Dendritic cell treated with granulocyte-macrophage colony-stimulating factor and Interleukin-4, amounts not matched to agents 40 ng/mL and 50 ng/mL, for 4 days (primary cell): Measurements from ENCODE around the gene MVD.
"Not testable (repeated sequence)": the region's sequence is repeated elsewhere in the genome, so short reads cannot be mapped to it uniquely, and the experiment has no call there.

ENCODE experiments used
- H3K27ac Mint-ChIP-seq: one replicate; pipeline ENCODE4 v1.8.0; 2022; ENCODE audit warnings: mild to moderate bottlenecking, mixed read lengths
- H3K27me3 Mint-ChIP-seq: one replicate; pipeline ENCODE4 v1.8.0; 2022; ENCODE audit warnings: mild to moderate bottlenecking, mixed read lengths
- H3K36me3 Mint-ChIP-seq: one replicate; pipeline ENCODE4 v1.8.0; 2022; ENCODE audit warnings: low read depth, mixed read lengths
- H3K4me1 Mint-ChIP-seq: one replicate; pipeline ENCODE4 v1.8.0; 2022; ENCODE audit warnings: low read depth, mixed read lengths
- H3K4me3 Mint-ChIP-seq: one replicate; pipeline ENCODE4 v1.8.0; 2022; ENCODE audit warnings: mild to moderate bottlenecking, moderate library complexity, mixed read lengths
- H3K9me3 Mint-ChIP-seq: one replicate; pipeline ENCODE4 v1.8.0; 2022; ENCODE audit warnings: mixed read lengths
- intact Hi-C: fragments of 100-400 bp; cut with micrococcal nuclease; formaldehyde crosslinking; loops from one replicate; pipeline ENCODE4 v1.15.0; 2022

The MVD gene

DNA sequence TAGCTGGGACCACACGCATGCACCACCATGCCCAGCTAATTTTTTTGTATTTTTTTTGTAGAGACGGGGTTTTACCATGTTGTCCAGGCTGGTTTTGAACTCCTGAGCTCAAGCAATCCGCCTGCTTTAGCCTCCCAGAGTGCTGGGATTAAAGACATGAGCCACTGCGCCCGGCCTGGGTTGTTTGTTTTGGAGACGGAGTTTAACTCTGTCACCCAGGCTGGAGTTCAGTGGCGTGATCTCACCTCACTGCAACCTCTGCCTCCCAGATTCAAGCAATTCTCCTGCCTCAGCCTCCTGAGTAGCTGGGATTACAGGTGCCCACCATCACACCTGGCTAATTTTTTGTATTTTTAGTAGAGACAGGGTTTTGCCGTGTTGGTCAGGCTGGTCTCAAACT is 53.5 kb downstream of the MVD start:
- intact Hi-C loops, H3K27me3 Mint-ChIP-seq, H3K27ac Mint-ChIP-seq, H3K9me3 Mint-ChIP-seq, H3K4me3 Mint-ChIP-seq: not testable (repeated sequence)
- Mint-ChIP-seq H3K4me1 (peaks cover 23% of the 10 kb centered on the region), H3K36me3 (peaks cover 94% of the 10 kb centered on the region)

DNA sequence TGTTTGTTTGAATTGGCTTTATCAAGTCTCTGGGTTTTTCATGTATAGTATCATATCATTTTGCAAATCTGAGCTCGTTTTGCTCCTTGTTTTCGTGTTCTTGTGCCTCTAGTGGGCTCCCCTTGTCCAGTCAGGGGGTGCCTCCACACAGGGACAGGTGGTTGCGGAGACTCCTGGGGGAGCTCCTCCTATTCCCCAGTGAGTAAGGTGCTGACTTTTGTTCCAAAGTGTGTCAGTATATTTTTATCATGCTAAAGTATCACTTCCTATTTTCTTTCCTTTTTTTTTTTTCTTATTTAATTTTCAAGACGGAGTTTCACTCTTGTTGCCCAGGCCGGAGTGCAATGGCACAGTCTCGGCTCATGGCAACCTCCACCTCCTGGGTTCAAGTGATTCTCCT is 54.8 kb downstream of the MVD start:
- peaks cover 19% of the 10 kb centered on the region for H3K4me1 Mint-ChIP-seq
- no peaks in the 10 kb centered on the region for H3K27me3 Mint-ChIP-seq
- peak overlapping the region; percentile 3 for H3K27ac Mint-ChIP-seq
- H3K36me3 Mint-ChIP-seq: peaks cover 91% of the 10 kb centered on the region
- no peak overlapping the region for H3K4me3 Mint-ChIP-seq
- no peaks in the 10 kb centered on the region for H3K9me3 Mint-ChIP-seq
- intact Hi-C loops: no loop called here

DNA sequence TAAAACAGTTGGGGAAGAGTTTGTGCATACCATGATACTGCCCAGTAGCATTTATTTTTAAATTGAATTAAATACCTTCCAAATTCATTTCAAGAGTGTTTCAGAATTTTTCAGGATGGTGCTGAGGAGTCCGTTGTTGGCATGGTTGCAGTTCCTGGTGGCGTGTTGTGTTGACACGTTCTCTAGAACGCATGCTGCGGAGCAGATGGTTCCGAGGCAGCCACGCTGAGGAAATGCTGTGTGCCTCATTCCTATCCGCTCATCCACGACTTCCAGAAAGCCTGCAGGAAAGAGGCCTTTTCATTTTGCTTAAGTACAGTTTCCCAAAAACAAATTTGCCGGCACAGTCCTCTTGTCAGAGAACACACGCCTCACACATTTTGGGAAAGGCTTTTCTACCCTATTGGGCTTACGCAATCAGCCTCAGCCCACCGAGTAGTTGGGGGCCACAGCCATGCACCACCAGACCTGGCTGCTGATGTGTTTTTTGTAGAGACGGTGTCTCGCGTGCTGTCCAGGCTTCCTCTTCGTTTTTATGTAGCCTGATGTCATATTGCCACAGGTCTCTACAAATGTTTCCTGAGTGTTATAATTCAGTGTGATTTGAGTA is 56.6 kb downstream of the MVD start:
- peaks cover 94% of the 10 kb centered on the region for H3K36me3 Mint-ChIP-seq
- intact Hi-C loops: no loop called here

DNA sequence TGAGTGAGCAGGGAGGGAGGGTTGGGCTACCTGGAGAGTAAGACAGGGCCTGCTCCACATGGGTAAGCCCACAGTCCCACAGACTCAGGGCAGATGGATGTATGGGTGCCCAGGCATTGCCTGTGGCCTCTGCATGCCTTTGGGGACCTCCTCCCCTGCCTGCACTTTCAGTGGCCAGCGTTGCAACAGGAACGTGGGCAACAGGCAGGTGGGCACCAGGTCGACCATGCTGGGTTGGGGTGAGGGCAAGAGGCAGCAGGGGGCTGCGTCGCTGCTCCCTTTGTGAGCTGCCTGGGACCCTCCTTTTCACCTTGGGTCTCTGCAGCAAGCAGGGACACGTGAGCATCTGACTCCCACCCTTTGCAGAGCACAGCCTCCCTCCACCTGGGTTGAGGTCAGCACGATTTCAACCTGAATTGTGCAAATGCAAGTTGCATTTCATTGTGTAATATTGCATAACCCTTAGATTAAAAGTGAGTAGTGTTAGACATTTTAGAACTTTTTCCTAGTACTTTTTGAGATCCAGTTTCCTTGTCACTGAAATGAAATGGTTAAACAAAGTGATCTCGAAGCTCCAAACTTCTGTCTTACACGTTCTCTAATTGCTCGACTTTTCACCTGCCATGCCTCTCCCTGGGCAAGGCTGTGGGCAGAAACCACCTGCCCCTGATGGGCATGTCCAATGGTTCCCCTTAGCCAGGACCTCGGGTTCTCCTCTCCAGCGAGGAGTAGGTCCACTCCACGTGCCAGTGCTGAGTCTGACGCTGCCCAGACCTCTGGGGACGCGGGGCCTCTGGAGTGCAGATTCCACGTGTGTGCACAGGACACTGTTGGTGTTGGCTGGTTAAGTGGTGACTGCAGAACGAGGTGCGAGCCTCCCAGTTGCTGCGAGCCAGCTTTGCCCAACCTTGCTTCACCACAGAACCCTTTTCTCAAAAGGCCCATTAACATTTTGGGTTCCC is 57.4 kb downstream of the MVD start:
- Mint-ChIP-seq H3K9me3 (no peaks in the 10 kb centered on the region), H3K4me1 (peaks cover 21% of the 10 kb centered on the region), H3K4me3 (no peak overlapping the region), H3K27ac (no peak overlapping the region), H3K27me3 (no peaks in the 10 kb centered on the region), H3K36me3 (peaks cover 94% of the 10 kb centered on the region)
- intact Hi-C loops: no loop called here

More for the DNA sequence above, 56.6 kb downstream of the MVD start:
- H3K4me1 Mint-ChIP-seq: peaks cover 19% of the 10 kb centered on the region
- no peaks in the 10 kb centered on the region for H3K9me3 Mint-ChIP-seq
- H3K4me3 Mint-ChIP-seq: no peak overlapping the region
- H3K27ac Mint-ChIP-seq: no peak overlapping the region
- no peaks in the 10 kb centered on the region for H3K27me3 Mint-ChIP-seq

DNA sequence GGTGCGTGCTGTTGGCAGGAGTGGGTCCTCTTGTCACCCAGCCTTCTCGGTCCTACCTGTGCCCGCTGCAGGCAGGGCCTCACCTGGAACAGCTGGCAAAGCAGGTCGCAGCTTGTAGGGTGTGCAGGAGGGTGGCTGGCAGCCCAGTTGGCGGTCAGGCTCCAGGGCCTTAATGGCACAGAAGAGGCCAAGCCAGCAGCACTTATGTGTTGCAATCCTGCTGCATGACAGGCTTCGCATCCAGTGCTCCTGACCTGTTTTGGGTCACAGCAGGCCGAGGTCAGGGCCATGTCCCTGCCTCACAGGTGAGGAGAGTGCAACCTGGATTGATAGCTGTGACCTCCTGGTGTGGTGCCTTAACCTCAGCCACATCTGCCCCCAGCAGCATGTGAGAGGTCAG is 60.8 kb downstream of the MVD start:
- intact Hi-C loops: no loop called here
- H3K4me1 Mint-ChIP-seq: peaks cover 29% of the 10 kb centered on the region
- H3K27ac Mint-ChIP-seq: peak overlapping the region; percentile 86
- H3K27me3 Mint-ChIP-seq: no peaks in the 10 kb centered on the region
- no peak overlapping the region for H3K4me3 Mint-ChIP-seq
- no peaks in the 10 kb centered on the region for H3K9me3 Mint-ChIP-seq
- peaks cover 89% of the 10 kb centered on the region for H3K36me3 Mint-ChIP-seq
